Transverse colon (tissue), 4 donors: ENCODE results near the gene CHRNA9. TPM values are rescaled to one million over a fixed set of nuclear protein-coding genes. Genes with fewer than 3 reads are reported as not detected.

Experiments used
- DNase-seq: peaks from one replicate; pipeline ENCODE4 v3.0.0-alpha.2; 2019
- H3K27ac ChIP-seq, 4 donors: fragments of 200-600 bp; sonication (generic); 2 replicates each; pipeline ENCODE4 v1.5.1; 2016 to 2018; ENCODE audit warnings: inconsistent platforms in 4 of 4
- H3K27me3 ChIP-seq: fragments of 200-600 bp; sonication (generic); 2 replicates; pipeline ENCODE4 v1.5.1; 2017; ENCODE audit warnings: inconsistent platforms
- H3K36me3 ChIP-seq, 4 donors: fragments of 200-600 bp; sonication (generic); 2 replicates each; pipeline ENCODE4 v1.5.1; 2017 to 2019; ENCODE audit warnings: inconsistent platforms in 4 of 4
- H3K4me1 ChIP-seq, 4 donors: fragments of 200-600 bp; sonication (generic); 2 replicates each; pipeline ENCODE4 v1.5.1; 2017 to 2020; ENCODE audit warnings: inconsistent platforms in 4 of 4
- H3K4me3 ChIP-seq, 4 donors: fragments of 200-600 bp; sonication (generic); 1 replicate in 1 of 4; 2 replicates in 3 of 4; pipeline versions ENCODE4 v1.5.1 to v1.6.1; 2017 to 2019; ENCODE audit warnings: inconsistent platforms in 4 of 4
- H3K9me3 ChIP-seq, 2 donors: fragments of 200-600 bp; sonication (generic); 2 replicates each; pipeline ENCODE4 v1.5.1; 2017 to 2019; ENCODE audit warnings: inconsistent platforms in 2 of 2
- CTCF ChIP-seq, 5 experiments: fragments of 200-600 bp in 3 of 5; fragments of 450-650 bp in 2 of 5; sonication (generic) in 3 of 5; IDR thresholded peaks; 1 replicate in 2 of 5; 2 replicates in 3 of 5; pipeline ENCODE4 v1.5.1; 2016 to 2017; ENCODE audit warnings: antibody characterized with exemption in 5 of 5, inconsistent platforms in 3 of 5, mild to moderate bottlenecking in 2 of 5, moderate library complexity in 1 of 5
- EP300 ChIP-seq: sonication (generic); formaldehyde crosslinking; IDR thresholded peaks from one replicate; pipeline ENCODE4 v1.6.1; 2017; ENCODE audit warnings: antibody characterized with exemption, low read depth
- POLR2A ChIP-seq: fragments of 450-650 bp; IDR thresholded peaks from one replicate; pipeline ENCODE4 v1.6.1; 2016; ENCODE audit warnings: antibody characterized with exemption, mild to moderate bottlenecking, moderate library complexity
- POLR2AphosphoS5 ChIP-seq, 3 donors: sonication (generic); formaldehyde crosslinking; IDR thresholded peaks; one replicate each; pipeline ENCODE4 v1.6.1; 2016; ENCODE audit warnings: antibody characterized with exemption in 3 of 3
- WGBS, 2 donors: methylation state at CpG; one replicate each; pipeline ENCODE4 v1.1.5; 2018; ENCODE audit warnings: low coverage in 1 of 2; 5-methylcytosine and 5-hydroxymethylcytosine counted together
- in situ Hi-C, 4 donors: fragments of 200-750 bp; cut with MboI; loops; one replicate each; pipeline versions ENCODE4 v1.15.0 to v1.15.1; 2017; ENCODE audit warnings: low sequenced_read_pairs in 3 of 4, low pct_ligation_motif_present in 1 of 4, low pct_unique_long_range_greater_than_20kb in 1 of 4
- intact Hi-C: fragments of 100-400 bp; cut with DNase I; formaldehyde crosslinking; loops from one replicate; pipeline ENCODE4 v1.15.1; 2023; ENCODE audit warnings: low total_unique reads
- total RNA-seq, 4 donors: library from RNA; depleted of rRNA; stranded (reverse); fragments of >200 nt; gene quantifications; one replicate each; pipeline ENCODE4 v1.1.0, GENCODE V29; 2016

CHRNA9 gene
- total RNA-seq, 4 donors from 2014 or later, result not detected

- in situ Hi-C loops, result loop anchor here in 1 of 4 donors (25.0 kb wide), 2 partner anchors 159 to 259 kb away; partner anchors contain the start of gene N4BP2
- H3K9me3 ChIP-seq, result no peaks in the 10 kb centered on the region
- WGBS, 2 donors, result 51 to 76% methylated on average over 7 of the region's 7 CpGs
- H3K4me1 ChIP-seq, result peaks cover 0 to 8% (median 8%) of the 10 kb centered on the region in 4 donors
- no peaks in the 10 kb centered on the region for H3K36me3 ChIP-seq
- no peak overlapping the region for H3K27ac ChIP-seq
- no peak overlapping the region for H3K4me3 ChIP-seq
- DNase-seq, result no peak
- intact Hi-C loops, result no loop called here
- no peak for TF ChIP-seq POLR2AphosphoS5 (IDR thresholded peaks at IDR 0.05)
- TF ChIP-seq POLR2A, result no peak
- no peak for TF ChIP-seq CTCF (IDR thresholded peaks at IDR 0.05)
- no peak for TF ChIP-seq EP300
- no peaks in the 10 kb centered on the region for H3K27me3 ChIP-seq
Measured at GRCh38 chr4:40321574-40322275, 13.4 kb upstream of the CHRNA9 start.

GRCh38 chr4:40322811-40323210 lies 12.3 kb upstream of the CHRNA9 start:
- no peak overlapping the region for H3K27ac ChIP-seq
- no peak for TF ChIP-seq POLR2A
- no peak for TF ChIP-seq POLR2AphosphoS5 (IDR thresholded peaks at IDR 0.05)
- no peak for TF ChIP-seq EP300
- no peak for TF ChIP-seq CTCF (IDR thresholded peaks at IDR 0.05)
- H3K9me3 ChIP-seq, result no peaks in the 10 kb centered on the region
- in situ Hi-C loops, result loop anchor here in 1 of 4 donors (25.0 kb wide), 2 partner anchors 161 to 261 kb away; partner anchors contain the start of gene N4BP2
- no peaks in the 10 kb centered on the region for H3K27me3 ChIP-seq
- no peak for DNase-seq
- H3K36me3 ChIP-seq, result no peaks in the 10 kb centered on the region
- WGBS, 2 donors, result 20 to 31% methylated on average over 4 of the region's 4 CpGs
- no peak overlapping the region for H3K4me3 ChIP-seq
- intact Hi-C loops, result no loop called here
- no peaks in the 10 kb centered on the region for H3K4me1 ChIP-seq

GRCh38 chr4:40323866-40324265 lies 11.3 kb upstream of the CHRNA9 start:
- Histone ChIP-seq H3K36me3 (no peaks in the 10 kb centered on the region), H3K4me1 (no peaks in the 10 kb centered on the region), H3K27me3 (no peaks in the 10 kb centered on the region), H3K9me3 (no peaks in the 10 kb centered on the region), H3K27ac (no peak overlapping the region), H3K4me3 (no peak overlapping the region)
- no peak for TF ChIP-seq CTCF (IDR thresholded peaks at IDR 0.05)
- TF ChIP-seq POLR2AphosphoS5 (IDR thresholded peaks at IDR 0.05), result no peak
- TF ChIP-seq POLR2A, result no peak
- 84 to 88% methylated on average over 2 of the region's 2 CpGs for WGBS, 2 donors
- in situ Hi-C loops (loop anchor here in 1 of 4 donors (25.0 kb wide), 2 partner anchors 162 to 262 kb away; partner anchors contain the start of gene N4BP2), intact Hi-C loops (no loop called here)
- DNase-seq, result no peak

GRCh38 chr4:40325406-40326019 lies 9.6 kb upstream of the CHRNA9 start:
- DNase-seq, result peak; percentile 37
- no peaks in the 10 kb centered on the region for H3K27me3 ChIP-seq
- H3K4me1 ChIP-seq, result no peaks in the 10 kb centered on the region
- H3K9me3 ChIP-seq, result no peaks in the 10 kb centered on the region
- H3K27ac ChIP-seq, result no peak overlapping the region
- WGBS, 2 donors, result 0 to 13% methylated on average over 2 of the region's 2 CpGs
- TF ChIP-seq CTCF (IDR thresholded peaks at IDR 0.05) (peak; percentile 68 to 86 (median 77)), POLR2A (no peak)
- intact Hi-C loops (no loop called here), in situ Hi-C loops (no loop called here)
- H3K36me3 ChIP-seq, result no peaks in the 10 kb centered on the region
- no peak overlapping the region for H3K4me3 ChIP-seq
